Vagina (tissue), 2 donors: Measurements from ENCODE around the gene ZNF382. TPM values are rescaled to one million over a fixed set of nuclear protein-coding genes. Genes with fewer than 3 reads are reported as not detected.

Experiments
- DNase-seq, 2 donors: peaks; one replicate each; pipeline ENCODE4 v3.0.0-alpha.2; 2017; ENCODE audit errors: extremely low spot score in 2 of 2
- H3K27ac ChIP-seq: fragments of 200-600 bp; sonication (generic); one replicate; pipeline ENCODE4 v1.5.1; 2019
- H3K27me3 ChIP-seq: fragments of 200-600 bp; sonication (generic); one replicate; pipeline ENCODE4 v1.5.1; 2019
- H3K36me3 ChIP-seq, 2 donors: fragments of 200-600 bp; sonication (generic); one replicate each; pipeline ENCODE4 v1.5.1; 2017 to 2019
- H3K4me1 ChIP-seq: fragments of 200-600 bp; sonication (generic); one replicate; pipeline ENCODE4 v1.5.1; 2019
- H3K4me3 ChIP-seq, 2 donors: fragments of 200-600 bp; sonication (generic); 1 replicate in 1 of 2; 2 replicates in 1 of 2; pipeline ENCODE4 v1.5.1; 2016 to 2019
- H3K9me3 ChIP-seq: fragments of 200-600 bp; sonication (generic); one replicate; pipeline ENCODE4 v1.5.1; 2019
- CTCF ChIP-seq, 3 experiments: fragments of 450-650 bp in 2 of 3; fragments of 200-600 bp in 1 of 3; sonication (generic) in 1 of 3; IDR thresholded peaks; one replicate each; pipeline ENCODE4 v1.5.1; 2017 to 2019; ENCODE audit warnings: antibody characterized with exemption in 3 of 3, mild to moderate bottlenecking in 2 of 3, moderate library complexity in 2 of 3
- POLR2A ChIP-seq, 2 donors: fragments of 450-650 bp; IDR thresholded peaks; one replicate each; pipeline ENCODE4 v1.6.1; 2017; ENCODE audit warnings: antibody characterized with exemption in 2 of 2, mild to moderate bottlenecking in 2 of 2, moderate library complexity in 2 of 2
- POLR2AphosphoS5 ChIP-seq, 2 donors: sonication (generic); formaldehyde crosslinking; IDR thresholded peaks; one replicate each; pipeline ENCODE4 v1.9.0; 2017; ENCODE audit warnings: antibody characterized with exemption in 2 of 2, mild to moderate bottlenecking in 2 of 2, low read depth in 1 of 2; ENCODE audit not compliant: insufficient read depth in 1 of 2
- intact Hi-C: fragments of 100-400 bp; cut with DNase I; formaldehyde crosslinking; loops from one replicate; pipeline ENCODE4 v1.15.1; 2023
- total RNA-seq: library from RNA; depleted of rRNA; stranded (reverse); fragments of >200 nt; gene quantifications from one replicate; pipeline ENCODE4 v1.2.3, GENCODE V29; 2016

The ZNF382 gene
- total RNA-seq, 1 donor from 2014 or later = 3.7 TPM

GRCh38 chr19:36646746-36647145 is 41.6 kb downstream of the ZNF382 start:
- intact Hi-C loops = no loop called here
- H3K9me3 ChIP-seq = peaks cover 93% of the 10 kb centered on the region
- peaks cover 0 to 99% of the 10 kb centered on the region in 2 donors for H3K36me3 ChIP-seq

DNA sequence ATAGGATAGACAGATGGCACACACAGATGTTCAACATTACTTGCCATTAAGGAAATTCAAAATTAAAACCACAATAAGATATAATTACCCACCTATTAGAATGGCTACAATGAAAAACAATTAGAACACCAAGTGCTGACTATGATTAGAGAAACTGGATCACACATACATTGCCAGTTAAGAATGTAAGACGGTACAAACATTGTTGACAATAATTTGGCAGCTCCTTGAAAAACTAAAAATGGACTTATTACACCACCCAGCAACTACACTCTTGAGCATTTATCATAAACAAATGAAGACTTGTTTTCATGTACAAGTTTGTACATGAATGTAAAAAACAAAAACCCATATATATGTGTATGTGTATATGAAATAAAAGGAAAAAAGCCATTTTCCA is 47.8 kb downstream of the ZNF382 start:
- no peaks in the 10 kb centered on the region for H3K27me3 ChIP-seq
- peaks cover 63% of the 10 kb centered on the region for H3K9me3 ChIP-seq
- H3K4me1 ChIP-seq = no peaks in the 10 kb centered on the region
- H3K4me3 ChIP-seq = no peak overlapping the region
- DNase-seq = no peak
- H3K36me3 ChIP-seq = peaks cover 8 to 100% of the 10 kb centered on the region in 2 donors
- TF ChIP-seq POLR2A (IDR thresholded peaks at IDR 0.05) (no peak), CTCF (IDR thresholded peaks at IDR 0.05) (no peak), POLR2AphosphoS5 (IDR thresholded peaks at IDR 0.05; ENCODE audit: insufficient read depth in 1 of 2, low read depth in 1 of 2) (no peak)
- H3K27ac ChIP-seq = no peak overlapping the region
- intact Hi-C loops = no loop called here

More at GRCh38 chr19:36646746-36647145, 41.6 kb downstream of the ZNF382 start:
- H3K27ac ChIP-seq = no peak overlapping the region
- H3K4me3 ChIP-seq = no peak overlapping the region
- TF ChIP-seq CTCF (IDR thresholded peaks at IDR 0.05) (no peak), POLR2A (IDR thresholded peaks at IDR 0.05) (no peak), POLR2AphosphoS5 (IDR thresholded peaks at IDR 0.05; ENCODE audit: insufficient read depth in 1 of 2, low read depth in 1 of 2) (no peak)
- no peak for DNase-seq
- H3K4me1 ChIP-seq = no peaks in the 10 kb centered on the region
- no peaks in the 10 kb centered on the region for H3K27me3 ChIP-seq

DNA sequence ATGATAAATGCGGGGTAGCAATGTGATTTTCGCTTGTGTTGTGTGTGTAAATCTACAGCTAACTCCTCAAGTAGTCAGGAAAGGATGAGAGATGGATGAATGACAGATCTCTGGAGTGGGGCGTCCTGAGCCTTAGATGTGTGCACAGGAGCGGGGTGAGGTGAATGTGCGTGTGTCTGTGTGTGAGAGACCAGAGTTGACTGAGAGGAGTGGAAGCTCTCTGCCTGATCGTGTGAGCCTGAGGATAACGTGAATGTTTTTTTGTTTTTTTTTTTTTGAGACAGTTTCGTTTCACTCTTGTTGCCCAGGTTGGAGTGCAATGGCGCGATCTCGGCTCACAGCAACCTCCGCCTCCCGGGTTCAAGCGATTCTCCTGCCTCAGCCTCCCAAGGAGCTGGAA is 60.7 kb downstream of the ZNF382 start:
- Histone ChIP-seq H3K4me3 (peak overlapping the region; percentile 65 to 83), H3K27me3 (no peaks in the 10 kb centered on the region), H3K9me3 (peaks cover 19% of the 10 kb centered on the region), H3K4me1 (peaks cover 16% of the 10 kb centered on the region), H3K27ac (no peak overlapping the region), H3K36me3 (peaks cover 0 to 40% of the 10 kb centered on the region in 2 donors)
- intact Hi-C loops = no loop called here
- TF ChIP-seq CTCF (IDR thresholded peaks at IDR 0.05) = no peak
- TF ChIP-seq POLR2A (IDR thresholded peaks at IDR 0.05) = no peak
- TF ChIP-seq POLR2AphosphoS5 (IDR thresholded peaks at IDR 0.05; ENCODE audit: insufficient read depth in 1 of 2, low read depth in 1 of 2) = no peak
- DNase-seq = no peak

DNA sequence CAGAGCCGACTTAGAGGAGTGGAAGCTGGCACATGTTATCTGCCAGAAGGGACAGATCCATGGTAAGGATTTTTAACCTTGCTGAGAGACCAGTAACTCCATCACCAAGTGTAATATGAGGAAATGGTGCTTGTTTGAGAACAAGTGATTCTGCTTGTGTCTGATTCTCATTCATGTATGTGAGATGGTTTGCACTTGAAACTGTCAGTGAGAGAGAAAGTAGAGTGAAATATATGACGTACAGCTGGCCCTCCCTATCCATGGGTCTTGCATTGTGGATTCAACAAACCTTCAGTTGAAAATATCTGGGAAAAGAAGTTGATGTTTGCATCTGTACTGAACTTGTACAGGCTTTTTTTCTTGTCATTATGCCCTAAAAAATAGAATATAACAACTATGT is 63.5 kb downstream of the ZNF382 start:
- Histone ChIP-seq H3K36me3 (peaks cover 0 to 35% of the 10 kb centered on the region in 2 donors), H3K27ac (no peak overlapping the region), H3K9me3 (peaks cover 30% of the 10 kb centered on the region), H3K4me3 (no peak overlapping the region), H3K27me3 (no peaks in the 10 kb centered on the region), H3K4me1 (peaks cover 16% of the 10 kb centered on the region)
- no peak for DNase-seq
- TF ChIP-seq CTCF (IDR thresholded peaks at IDR 0.05) (no peak), POLR2A (IDR thresholded peaks at IDR 0.05) (no peak), POLR2AphosphoS5 (IDR thresholded peaks at IDR 0.05; ENCODE audit: insufficient read depth in 1 of 2, low read depth in 1 of 2) (no peak)
- intact Hi-C loops = no loop called here

DNA sequence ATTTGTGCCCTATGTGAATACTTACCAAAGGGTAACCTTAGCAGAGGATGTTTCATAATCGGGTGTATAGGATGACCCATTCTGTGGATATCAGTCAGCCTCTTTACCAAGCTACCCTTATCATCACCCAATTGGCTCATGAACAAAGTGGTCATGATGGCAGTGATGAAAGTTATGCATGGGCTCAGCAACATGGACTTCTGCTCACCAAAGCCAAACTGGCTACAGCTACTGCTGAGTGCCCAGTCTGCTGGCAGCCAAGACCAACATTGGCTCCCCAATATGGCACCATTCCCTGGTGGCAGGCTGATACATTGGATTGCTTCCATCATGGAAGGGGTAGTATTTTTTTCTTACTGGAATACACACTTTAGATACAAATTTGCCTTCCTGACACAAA is 67.3 kb downstream of the ZNF382 start:
- Histone ChIP-seq H3K27ac (no peak overlapping the region), H3K4me3 (no peak overlapping the region), H3K27me3 (no peaks in the 10 kb centered on the region), H3K36me3 (peaks cover 0 to 34% of the 10 kb centered on the region in 2 donors), H3K9me3 (peaks cover 38% of the 10 kb centered on the region), H3K4me1 (peaks cover 9% of the 10 kb centered on the region)
- DNase-seq = no peak
- intact Hi-C loops = no loop called here
- no peak for TF ChIP-seq CTCF (IDR thresholded peaks at IDR 0.05)
- no peak for TF ChIP-seq POLR2AphosphoS5 (IDR thresholded peaks at IDR 0.05; ENCODE audit: insufficient read depth in 1 of 2, low read depth in 1 of 2)
- no peak for TF ChIP-seq POLR2A (IDR thresholded peaks at IDR 0.05)
